ENCODE data around the gene FOXP3. TPM values are rescaled to one million over a fixed set of nuclear protein-coding genes. Genes with fewer than 3 reads are reported as not detected.

Gene FOXP3
- total and polyA plus RNA-seq, 2 experiments from 2014 or later, result 0.03 TPM; not detected in 1

- no peaks in the 10 kb centered on the region for H3K9me2 ChIP-seq (replicated peaks; ENCODE audit: insufficient read depth)
- H3K27me3 ChIP-seq, result no peaks in the 10 kb centered on the region
- no peaks in the 10 kb centered on the region for H3K4me1 ChIP-seq (ENCODE audit: insufficient read depth)
- no peak overlapping the region for H3K4me2 ChIP-seq
- H3K4me3 ChIP-seq, result no peak overlapping the region
- no peak overlapping the region for H2AFZ ChIP-seq
- H3K36me3 ChIP-seq (replicated peaks; ENCODE audit: insufficient read depth, low read depth), result no peaks in the 10 kb centered on the region
- H4K20me1 ChIP-seq (ENCODE audit: insufficient read depth, poor library complexity, severe bottlenecking), result no peaks in the 10 kb centered on the region
- H3K9me3 ChIP-seq (ENCODE audit: low read depth), result no peaks in the 10 kb centered on the region
- no peaks in the 10 kb centered on the region for H3K79me2 ChIP-seq
- no peak for DNase-seq (ENCODE audit: low spot score)
- TF ChIP-seq EZH2phosphoT487 (IDR thresholded peaks at IDR 0.05; ENCODE audit: low read depth, severe bottlenecking, unreplicated experiment), result no peak
- TF ChIP-seq CTCF (IDR thresholded peaks at IDR 0.05; ENCODE audit: poor library complexity), result no peak
- no peak for TF ChIP-seq EZH2 (IDR thresholded peaks at IDR 0.05; ENCODE audit: borderline replicate concordance)
- 91% methylated on average over 5 of the region's 6 CpGs for WGBS (ENCODE audit: low lambda C conversion rate, missing lambda C conversion rate)
- no peak overlapping the region for H3K27ac ChIP-seq
Measured at GRCh38 chrX:49249071-49249470, 15.4 kb downstream of the FOXP3 start.

DNA sequence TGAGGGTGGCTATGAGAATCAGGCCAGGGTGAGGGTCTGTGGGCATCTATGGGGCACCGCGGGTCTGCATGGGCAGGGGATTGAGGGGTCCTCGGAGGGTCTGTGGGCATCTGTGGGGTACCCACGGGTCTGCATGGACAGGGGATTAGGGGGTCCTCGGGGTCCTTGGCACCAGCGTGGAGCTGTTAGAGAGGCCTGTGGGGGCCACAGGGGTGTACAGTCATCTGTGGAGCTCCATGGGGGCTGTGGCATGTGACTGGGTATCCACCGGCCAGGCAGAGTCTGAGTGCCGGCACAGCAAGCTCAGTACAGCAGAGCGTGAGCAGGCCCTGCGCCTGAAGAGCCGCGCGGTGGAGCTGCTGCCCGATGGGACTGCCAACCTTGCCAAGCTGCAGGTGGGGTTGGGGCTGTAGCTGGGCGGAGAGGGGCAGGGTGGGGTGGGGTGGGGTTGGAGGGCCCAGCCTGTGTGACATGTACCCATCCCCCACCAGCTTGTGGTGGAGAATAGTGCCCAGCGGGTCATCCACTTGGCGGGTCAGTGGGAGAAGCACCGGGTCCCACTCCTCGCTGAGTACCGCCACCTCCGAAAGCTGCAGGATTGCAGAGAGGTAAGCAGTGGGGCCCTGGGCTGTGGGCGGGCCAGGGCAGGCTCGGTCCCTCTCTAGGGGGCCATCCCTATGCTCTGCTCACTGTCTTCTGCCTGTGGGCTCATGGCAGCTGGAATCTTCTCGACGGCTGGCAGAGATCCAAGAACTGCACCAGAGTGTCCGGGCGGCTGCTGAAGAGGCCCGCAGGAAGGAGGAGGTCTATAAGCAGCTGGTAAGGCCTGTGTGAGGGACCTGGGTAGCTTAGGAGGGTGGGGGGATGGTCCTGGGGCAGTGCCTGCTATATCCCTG is 16.3 kb downstream of the FOXP3 start:
- no peaks in the 10 kb centered on the region for H3K9me2 ChIP-seq (replicated peaks; ENCODE audit: insufficient read depth)
- no peak overlapping the region for H2AFZ ChIP-seq
- no peaks in the 10 kb centered on the region for H3K36me3 ChIP-seq (replicated peaks; ENCODE audit: insufficient read depth, low read depth)
- no peaks in the 10 kb centered on the region for H3K79me2 ChIP-seq
- H3K27me3 ChIP-seq, result no peaks in the 10 kb centered on the region
- H3K4me2 ChIP-seq, result no peak overlapping the region
- H3K4me3 ChIP-seq, result no peak overlapping the region
- H4K20me1 ChIP-seq (ENCODE audit: insufficient read depth, poor library complexity, severe bottlenecking), result no peaks in the 10 kb centered on the region
- no peak overlapping the region for H3K27ac ChIP-seq
- no peak for DNase-seq (ENCODE audit: low spot score)
- H3K9me3 ChIP-seq (ENCODE audit: low read depth), result no peaks in the 10 kb centered on the region
- no peaks in the 10 kb centered on the region for H3K4me1 ChIP-seq (ENCODE audit: insufficient read depth)
- no peak for TF ChIP-seq CTCF (IDR thresholded peaks at IDR 0.05; ENCODE audit: poor library complexity)
- no peak for TF ChIP-seq EZH2phosphoT487 (IDR thresholded peaks at IDR 0.05; ENCODE audit: low read depth, severe bottlenecking, unreplicated experiment)
- no peak for TF ChIP-seq EZH2 (IDR thresholded peaks at IDR 0.05; ENCODE audit: borderline replicate concordance)
- WGBS (ENCODE audit: low lambda C conversion rate, missing lambda C conversion rate), result 90% methylated on average over 27 of the region's 28 CpGs

GRCh38 chrX:49247346-49247745 is 17.2 kb downstream of the FOXP3 start:
- H3K36me3 ChIP-seq (replicated peaks; ENCODE audit: insufficient read depth, low read depth), result no peaks in the 10 kb centered on the region
- no peak overlapping the region for H2AFZ ChIP-seq
- no peaks in the 10 kb centered on the region for H3K27me3 ChIP-seq
- H3K9me3 ChIP-seq (ENCODE audit: low read depth), result no peaks in the 10 kb centered on the region
- TF ChIP-seq EZH2phosphoT487 (IDR thresholded peaks at IDR 0.05; ENCODE audit: low read depth, severe bottlenecking, unreplicated experiment), result no peak
- TF ChIP-seq EZH2 (IDR thresholded peaks at IDR 0.05; ENCODE audit: borderline replicate concordance), result no peak
- no peak for TF ChIP-seq CTCF (IDR thresholded peaks at IDR 0.05; ENCODE audit: poor library complexity)
- H3K4me3 ChIP-seq, result no peak overlapping the region
- no peaks in the 10 kb centered on the region for H4K20me1 ChIP-seq (ENCODE audit: insufficient read depth, poor library complexity, severe bottlenecking)
- H3K4me1 ChIP-seq (ENCODE audit: insufficient read depth), result no peaks in the 10 kb centered on the region
- no peak overlapping the region for H3K4me2 ChIP-seq
- H3K27ac ChIP-seq, result no peak overlapping the region
- H3K9me2 ChIP-seq (replicated peaks; ENCODE audit: insufficient read depth), result no peaks in the 10 kb centered on the region
- no peak for DNase-seq (ENCODE audit: low spot score)
- 77% methylated on average over 11 of the region's 11 CpGs for WGBS (ENCODE audit: low lambda C conversion rate, missing lambda C conversion rate)
- no peaks in the 10 kb centered on the region for H3K79me2 ChIP-seq

All from hepatocyte (in vitro differentiated cells).